Stimulated activated CD4-positive, alpha-beta T cell treated with anti-CD3 and anti-CD28 coated beads, Interleukin-12 subunit alpha, Interleukin-12 subunit beta, amount 100 ng/mL, for 48 hours (primary cell): ENCODE measurements around the gene TMEM14A.

ENCODE experiments used
- DNase-seq, 3 donors: peaks; one replicate each; pipeline ENCODE4 v3.0.0-alpha.2; 2020; ENCODE audit warnings: low read depth in 2 of 3, low spot score in 1 of 3

Gene TMEM14A

GRCh38 chr6:52733172-52733571 is 62.3 kb downstream of the TMEM14A start:
- DNase-seq, result no peak

- DNase-seq, result no peak
Observed at GRCh38 chr6:52734072-52734471, 63.2 kb downstream of the TMEM14A start.

DNA sequence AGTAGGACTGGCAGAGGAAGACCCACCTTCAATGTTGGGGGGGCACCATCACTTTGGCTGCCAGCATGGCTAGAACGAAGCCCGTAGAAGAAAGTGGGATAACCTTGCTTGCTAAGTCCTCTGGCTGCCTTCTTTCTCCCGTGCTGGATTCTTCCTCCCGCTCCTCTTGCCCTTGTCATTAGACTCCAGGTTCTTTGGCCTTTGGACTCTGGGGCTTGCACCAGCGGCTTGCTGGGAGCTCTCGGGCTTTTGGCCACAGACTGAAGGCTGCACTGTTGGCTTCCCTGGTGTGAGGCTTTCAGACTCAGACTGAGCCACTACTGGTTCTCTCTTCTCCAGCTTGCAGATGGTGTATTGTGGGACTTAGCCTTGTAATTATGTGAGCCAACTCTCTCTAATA is 64.2 kb downstream of the TMEM14A start:
- no peak for DNase-seq

DNA sequence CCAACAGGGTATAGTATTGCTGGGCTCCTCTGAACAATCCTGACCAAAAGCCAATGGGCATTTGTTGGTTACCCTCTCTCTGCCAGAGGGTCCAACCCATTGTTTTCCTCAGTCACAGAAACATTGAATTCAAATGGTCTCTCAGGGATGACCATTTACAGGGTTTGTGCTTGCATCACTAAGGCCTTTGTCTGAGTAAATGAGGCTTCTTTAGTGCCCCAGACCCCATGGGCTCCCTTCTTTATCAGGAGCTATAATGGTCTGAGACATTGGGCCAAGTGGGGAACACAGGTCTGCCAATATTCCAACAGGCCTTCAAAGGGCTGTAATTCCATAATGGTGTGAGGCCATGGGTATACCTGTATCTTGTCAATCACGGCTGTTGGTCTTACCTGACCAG is 65.2 kb downstream of the TMEM14A start:
- no peak for DNase-seq
